Right renal pelvis (tissue), 4 donors: ENCODE results near the gene PRDM5. TPM values are rescaled to one million over a fixed set of nuclear protein-coding genes. Genes with fewer than 3 reads are reported as not detected.

Experiments used
- DNase-seq, 4 donors: peaks; one replicate each; pipeline ENCODE4 v3.0.0-alpha.2; 2013; ENCODE audit warnings: low read depth in 4 of 4, low spot score in 3 of 4, missing footprints in 1 of 4
- polyA plus RNA-seq, 4 donors: library from polyadenylated mRNA; unstranded; fragments of 120-200 nt; gene quantifications; one replicate each; pipeline ENCODE4 v1.2.1, GENCODE V29; 2013; ENCODE audit not compliant: insufficient read length in 4 of 4

Gene PRDM5
- polyA plus RNA-seq, 4 donors: 14.2 to 17.9 (median 16.2) TPM

DNA sequence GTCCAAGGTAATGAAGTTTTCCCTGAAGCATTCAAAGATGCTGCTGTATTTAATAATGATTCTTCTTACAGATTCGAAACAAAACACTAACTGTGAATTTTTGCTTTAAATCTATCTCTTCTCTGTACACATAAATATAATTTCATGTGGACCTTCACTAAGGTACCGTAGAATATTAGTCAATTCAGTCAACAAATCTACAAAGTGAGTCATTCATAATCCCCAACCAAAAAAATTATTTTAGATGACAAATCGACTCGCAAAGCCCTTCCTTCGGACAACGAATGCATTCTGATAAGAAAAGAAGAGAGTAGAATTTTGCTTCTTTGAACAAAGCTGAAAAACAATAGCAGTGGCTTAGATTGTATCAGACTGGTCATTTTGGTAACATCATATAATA lies 95.7 kb downstream of the PRDM5 start:
- DNase-seq: no peak

DNA sequence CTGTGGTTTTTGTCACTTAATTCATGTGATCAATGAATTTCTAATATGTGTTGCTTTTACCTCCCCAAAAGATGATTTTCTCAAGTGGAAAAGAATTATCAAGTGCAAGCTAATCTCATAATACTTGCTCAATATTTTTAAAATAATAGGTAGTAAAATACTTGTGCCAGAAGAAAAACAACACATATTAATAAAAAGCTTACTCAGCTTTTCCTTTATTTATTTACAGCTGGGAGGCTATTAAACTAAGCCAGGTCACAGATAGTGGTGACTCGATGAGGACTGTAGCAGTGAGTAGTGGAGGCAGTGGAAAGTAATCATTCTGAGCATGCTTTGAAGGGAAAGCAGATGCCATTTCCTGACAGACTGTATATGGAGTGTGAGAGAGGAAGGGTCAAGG lies 96.1 kb downstream of the PRDM5 start:
- no peak for DNase-seq

DNA sequence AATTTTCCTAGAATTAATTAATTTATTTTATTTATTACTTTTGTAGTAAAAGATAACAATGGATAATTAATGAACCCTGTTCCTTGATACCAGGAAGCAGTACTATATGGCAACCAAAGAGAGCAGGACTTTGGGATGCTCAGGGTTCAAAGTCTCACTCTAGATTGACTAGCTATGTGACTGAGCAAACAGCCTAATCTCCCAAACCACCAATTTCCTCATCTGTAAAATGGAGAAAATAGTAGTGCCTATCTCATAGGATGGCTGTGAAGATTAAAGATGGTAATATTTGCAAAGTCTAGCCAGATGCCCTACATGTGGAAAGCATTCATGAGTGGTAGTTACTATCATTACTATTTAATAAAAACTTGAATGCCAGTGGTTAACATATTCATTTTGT lies 97.6 kb downstream of the PRDM5 start:
- no peak for DNase-seq

DNA sequence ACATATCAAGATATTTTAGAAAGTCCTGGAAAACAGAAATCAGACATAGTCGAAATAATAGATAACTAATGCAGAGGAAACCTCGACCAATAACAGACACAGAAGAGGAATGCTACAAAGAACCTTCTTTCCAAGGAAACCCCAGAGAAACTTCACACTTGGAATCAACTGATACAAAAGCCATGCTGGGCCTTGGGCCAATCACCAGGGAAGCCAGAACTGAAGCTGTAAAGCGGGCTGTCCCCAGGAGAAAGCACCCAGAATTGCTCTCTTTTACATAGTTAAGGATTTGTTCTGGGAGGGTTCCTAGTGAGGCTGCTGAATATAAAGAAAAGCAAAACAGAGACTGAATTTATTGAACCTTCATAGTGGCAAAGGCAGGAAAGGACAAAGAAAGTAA lies 100.5 kb downstream of the PRDM5 start:
- DNase-seq: no peak

DNA sequence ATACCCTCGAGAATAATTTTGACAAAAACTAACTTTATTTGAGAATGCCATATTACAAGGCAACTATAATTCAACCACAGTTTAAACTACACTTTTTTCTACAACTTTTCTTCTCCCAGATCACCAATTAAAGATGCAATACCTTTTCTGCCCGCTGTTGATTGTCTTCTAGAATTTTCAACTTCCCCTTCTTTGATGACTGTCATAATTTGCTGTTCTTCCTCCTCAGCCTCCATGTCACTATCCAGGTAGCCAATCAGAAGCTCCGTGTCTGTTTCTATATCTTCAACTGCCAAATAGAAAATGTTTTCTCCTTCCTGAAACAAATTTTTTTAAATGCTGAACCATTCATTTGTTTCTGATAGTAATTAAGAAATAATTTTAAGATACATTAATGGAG lies 101.5 kb downstream of the PRDM5 start:
- DNase-seq: no peak

DNA sequence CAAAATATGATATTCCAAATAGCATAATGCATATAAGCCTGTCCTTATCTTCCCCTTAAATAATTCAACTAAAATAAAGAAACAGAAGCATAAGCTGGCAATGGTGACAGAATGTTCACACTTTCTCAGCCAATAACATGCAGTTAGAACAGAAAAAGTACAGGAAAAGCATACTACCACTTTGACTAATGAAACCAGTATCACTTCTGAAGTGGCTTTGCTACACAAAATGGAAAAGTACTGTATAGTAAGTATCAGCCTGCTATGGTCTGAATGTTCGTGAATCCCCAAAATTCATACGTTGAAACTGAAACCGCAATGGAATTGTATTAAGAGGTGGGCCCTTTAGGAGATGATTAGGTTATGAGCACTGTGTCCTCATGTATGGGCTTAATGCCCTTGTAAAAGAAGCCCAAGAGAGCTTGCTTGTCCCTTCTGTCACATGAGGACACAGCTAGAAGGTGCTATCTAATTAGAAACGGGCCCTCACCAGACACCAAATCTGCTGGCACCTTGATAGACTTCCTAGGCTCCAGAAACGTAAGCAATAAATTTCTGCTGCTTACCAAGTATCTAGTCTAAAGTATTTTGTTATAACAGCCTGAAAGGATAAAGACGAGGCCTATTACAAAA lies 102.6 kb downstream of the PRDM5 start:
- DNase-seq: no peak

DNA sequence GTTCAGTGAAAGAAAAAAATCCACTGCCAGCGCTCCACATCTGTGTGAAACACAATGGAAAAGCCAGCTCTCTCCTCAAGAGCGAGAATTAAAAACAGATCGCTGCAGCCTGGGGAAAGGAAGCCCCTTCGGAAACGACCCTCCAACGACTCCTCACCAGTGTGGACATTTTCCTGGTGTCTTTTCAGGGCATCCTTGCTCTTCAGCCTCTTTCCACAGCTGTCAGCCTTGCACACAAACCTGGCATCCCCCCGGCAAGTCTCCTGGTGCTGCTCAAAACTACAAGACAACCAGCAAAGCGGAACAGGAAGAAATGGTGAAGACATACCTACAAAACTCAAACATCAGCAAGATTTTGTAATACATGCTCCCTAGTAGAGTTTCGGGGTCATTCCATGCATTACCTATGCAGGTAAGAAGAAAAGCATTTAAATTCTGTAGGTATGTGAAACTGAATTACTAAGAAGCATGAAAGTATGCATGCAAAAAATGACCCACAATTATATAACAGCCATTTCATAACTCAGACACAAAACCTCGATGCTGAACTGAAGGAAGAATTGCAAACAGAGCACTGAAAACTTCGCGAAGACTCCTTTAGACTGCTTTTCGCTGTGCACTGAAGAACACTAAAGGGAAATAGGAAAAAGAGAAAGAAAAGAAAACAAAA lies 106.1 kb downstream of the PRDM5 start:
- no peak for DNase-seq

DNA sequence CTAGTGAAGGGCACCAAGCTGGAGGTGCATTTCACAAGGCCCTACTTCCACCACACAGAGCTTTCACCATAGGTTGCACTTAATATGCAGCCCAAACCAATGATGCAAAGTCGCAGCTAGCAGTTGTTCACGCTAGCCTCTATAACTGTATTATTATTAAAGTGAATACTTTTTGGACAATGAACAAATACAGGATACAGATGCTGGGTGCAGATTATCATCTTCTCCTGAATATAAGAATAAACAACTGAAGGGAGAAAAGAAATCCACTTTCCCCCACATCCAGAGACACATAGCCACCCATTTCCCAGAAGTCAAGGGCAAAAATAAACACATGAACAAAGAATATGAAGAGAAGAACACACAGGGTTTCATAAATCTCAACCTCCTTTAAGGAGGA lies 107.2 kb downstream of the PRDM5 start:
- DNase-seq: no peak

DNA sequence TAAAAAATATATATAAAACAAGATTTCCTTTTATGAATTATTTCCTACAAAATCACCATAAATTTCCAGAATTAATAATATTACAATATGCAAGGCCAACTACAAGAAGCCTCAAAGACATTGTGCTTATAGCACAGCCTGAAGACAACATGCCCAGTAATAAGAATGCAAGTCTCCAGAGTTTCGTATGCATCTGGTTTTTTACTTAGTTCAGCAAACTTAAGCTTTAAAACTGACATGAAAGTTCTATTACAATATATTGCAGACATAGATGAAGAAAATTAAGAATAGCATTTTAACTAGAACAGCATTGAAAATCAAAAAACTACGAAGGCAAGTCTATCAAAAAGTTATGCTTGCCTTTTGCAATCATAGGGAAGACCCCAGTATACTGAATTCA lies 107.6 kb downstream of the PRDM5 start:
- no peak for DNase-seq

DNA sequence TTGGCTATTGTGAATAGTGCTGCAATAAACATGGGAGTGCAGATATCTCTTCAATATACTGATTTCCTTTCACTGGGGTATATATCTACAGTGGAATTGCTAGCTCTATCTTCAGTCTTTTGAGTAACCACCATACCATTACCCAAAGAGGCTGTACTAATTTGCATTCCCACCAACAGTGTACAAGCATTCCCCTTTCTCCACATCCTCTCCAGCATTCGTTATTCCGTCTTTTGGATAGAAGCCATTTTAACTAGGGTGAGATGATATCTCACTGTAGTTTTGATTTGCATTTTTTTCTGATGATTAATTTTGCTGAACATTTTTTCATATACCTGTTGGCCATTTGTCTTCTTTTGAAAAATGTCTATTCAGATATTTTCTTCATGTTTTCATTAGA lies 110.3 kb downstream of the PRDM5 start:
- DNase-seq: no peak

DNA sequence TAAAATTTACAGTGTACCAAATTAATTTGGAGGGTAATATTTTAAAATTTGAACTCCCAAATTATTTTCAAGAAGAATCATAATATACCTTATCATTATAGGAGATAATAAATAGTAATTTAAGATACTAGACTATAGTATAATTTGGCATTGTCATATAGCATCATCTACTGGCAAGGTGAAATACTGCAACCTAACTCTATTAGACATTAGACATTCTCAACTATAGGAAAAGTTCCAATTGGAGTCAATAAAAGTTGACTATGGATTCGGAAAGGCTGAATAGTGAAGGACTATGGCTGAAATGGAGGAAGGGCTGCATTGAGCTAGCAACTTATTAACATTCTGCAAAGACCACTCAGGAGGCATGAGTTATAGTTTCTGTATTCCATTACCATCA lies 113.0 kb downstream of the PRDM5 start:
- no peak for DNase-seq

DNA sequence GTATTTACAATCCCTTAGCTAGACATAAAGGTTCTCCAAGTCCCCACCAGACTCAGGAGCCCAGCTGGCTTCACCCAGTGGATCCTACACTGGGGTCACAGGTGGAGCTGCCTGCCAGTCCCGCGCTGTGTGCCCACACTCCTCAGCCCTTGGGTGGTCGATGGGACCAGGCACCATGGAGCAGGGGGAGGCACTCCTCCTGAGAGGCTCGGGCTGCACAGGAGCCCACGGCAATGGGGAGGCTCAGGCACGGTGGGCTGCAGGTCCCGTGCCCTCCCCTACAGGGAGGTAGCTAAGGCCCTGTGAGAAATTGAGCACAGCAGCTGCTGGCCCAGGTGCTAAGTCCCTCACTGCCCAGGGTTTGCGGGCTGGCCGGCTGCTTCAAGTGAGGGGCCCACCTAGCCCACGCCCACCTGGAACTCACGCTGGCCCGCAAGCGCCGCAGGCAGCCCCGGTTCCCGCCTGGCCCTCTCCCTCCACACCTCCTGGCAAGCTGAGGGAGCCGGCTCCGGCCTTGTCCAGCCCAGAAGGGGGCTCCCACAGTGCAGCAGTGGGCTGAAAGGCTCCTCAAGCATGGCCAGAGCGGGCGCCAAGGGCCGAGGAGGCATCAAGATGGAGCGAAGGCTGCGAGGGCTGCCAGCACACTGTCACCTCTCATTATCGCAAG lies 113.9 kb downstream of the PRDM5 start:
- no peak for DNase-seq

DNA sequence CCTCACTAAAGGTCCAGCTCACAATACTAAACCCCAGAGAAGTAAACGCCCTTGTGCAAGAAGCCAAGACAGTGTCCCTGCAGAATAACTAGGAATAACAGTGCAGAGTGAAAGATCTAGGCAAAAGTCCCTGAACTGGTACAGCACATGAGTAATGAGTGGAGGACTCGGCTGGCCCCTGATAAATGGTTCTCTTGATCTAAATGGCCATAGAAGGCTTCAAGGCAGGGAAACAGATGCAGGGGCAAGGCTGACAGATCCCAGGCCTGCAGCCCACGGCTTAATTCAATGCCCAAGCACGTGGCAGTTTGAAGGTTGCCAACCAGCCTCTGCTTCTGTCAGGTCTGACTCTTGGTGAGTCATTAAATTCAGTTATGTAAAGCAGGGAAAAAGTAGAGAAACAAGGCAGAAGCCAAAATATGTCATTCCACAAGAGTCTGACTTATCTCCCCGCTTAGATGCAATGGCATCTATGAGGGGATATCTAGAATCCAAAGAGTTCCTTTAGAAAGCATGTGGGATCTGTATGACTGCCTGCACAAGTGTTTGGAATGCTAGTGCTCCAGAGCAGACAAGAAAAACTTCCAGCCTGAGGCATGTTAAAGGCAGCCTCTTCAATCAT lies 121.3 kb downstream of the PRDM5 start:
- DNase-seq: no peak

DNA sequence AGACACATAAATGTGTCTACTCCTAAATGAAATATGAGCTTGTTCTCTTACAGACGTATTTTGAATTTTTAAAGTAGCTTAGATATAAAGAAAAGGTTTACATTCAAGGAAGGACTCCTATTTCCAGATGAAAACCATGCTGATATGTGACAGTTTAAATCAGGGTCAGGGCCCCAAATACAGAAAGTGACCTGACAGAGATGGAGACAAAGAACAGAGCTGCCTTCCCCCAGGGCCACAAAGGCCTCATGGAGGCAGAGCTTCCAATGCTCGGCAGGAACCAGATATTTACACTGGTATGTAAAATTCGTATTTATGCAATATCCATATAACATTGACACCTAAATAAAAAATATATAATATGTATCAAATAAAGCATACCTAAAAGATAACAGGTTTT lies 124.0 kb downstream of the PRDM5 start:
- DNase-seq: no peak

DNA sequence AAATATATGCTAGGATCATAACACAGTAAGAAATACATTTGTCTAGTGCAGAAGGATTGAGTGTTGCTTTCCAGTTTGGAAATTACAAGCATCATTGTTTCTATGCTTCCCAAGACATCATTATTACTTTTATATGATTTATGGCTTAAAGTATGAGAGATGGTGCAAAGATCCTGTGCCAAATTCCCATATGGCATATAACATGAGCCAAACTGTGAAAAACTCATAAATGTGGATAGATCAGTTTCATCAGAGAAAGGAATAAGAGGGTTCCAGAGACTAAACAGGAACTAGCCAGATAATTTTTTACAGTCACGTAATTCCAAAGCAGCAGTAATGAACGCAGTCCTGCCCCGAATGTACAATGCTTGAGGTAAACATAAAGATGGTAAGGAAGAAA lies 126.3 kb downstream of the PRDM5 start:
- DNase-seq: no peak

DNA sequence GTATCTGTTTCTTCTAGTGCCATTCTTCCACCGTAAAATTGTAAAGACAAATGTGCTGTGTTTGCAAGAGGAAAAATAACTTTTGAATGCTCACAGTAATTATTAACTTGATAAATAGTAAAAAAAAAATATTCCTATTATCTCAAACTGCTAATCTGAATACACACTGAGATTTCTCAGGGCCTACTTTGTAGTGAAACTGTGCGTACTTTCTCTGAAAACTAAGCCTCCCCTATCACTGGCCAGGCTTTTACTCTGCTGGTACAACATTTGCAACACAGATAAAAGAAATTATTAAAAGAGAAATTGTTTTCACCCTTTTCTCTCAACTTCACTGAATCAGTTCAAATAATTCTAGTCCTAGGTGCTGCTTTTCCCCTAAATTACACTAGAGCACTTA lies 137.3 kb downstream of the PRDM5 start:
- DNase-seq: no peak

DNA sequence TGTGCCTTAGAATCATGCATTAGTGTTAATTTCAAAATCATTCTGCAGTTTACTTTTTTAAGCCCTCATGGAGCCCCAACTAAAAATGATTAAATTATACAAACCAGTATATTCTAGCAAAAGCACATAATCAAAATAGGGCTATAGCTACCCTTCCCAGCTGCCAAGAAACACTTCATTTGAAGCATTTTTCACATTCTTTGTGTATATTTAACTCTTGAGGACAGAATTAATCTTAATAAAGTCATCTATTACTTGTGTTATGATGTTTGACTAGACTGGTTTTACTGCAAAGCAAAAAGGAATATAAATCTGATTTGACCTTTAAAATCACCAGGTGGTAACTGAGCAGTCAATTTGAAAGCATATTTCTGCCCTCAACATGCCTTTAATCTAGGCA lies 145.1 kb downstream of the PRDM5 start:
- DNase-seq: no peak

DNA sequence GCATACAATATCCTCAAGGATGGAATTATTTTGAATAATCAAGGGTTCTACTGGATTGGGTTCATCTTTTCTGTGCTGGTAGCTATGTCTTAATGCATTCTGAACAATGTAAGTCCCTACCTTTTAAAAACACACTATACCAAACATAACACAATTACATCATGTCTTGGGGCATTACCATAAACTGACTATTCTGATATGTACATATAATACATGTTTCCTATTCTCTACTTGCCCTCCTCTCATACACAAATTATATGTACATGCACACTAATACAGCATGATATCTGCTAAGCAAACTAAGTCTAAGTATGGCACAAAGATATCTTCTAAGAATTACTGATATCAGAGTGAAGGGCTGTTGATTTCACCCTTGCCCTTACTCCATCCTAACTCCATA lies 147.1 kb downstream of the PRDM5 start:
- no peak for DNase-seq

DNA sequence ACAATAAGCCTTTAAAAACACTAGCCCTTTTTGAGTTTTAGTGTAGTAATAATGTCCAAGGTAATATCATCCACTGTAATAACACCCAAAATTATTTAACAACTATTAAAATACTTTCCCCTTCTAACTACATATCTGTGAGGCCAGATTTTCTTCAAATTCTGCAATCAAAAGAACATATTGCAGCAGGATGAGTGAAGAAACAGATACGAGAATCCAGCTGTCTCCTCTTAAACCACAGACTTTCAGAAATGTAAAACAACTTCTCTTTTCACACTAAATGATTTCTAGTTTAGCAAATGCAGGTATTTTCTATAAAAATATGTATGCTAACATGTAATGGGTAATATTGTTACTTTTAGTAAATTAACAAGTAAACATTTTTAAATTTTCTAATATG lies 148.9 kb downstream of the PRDM5 start:
- no peak for DNase-seq

DNA sequence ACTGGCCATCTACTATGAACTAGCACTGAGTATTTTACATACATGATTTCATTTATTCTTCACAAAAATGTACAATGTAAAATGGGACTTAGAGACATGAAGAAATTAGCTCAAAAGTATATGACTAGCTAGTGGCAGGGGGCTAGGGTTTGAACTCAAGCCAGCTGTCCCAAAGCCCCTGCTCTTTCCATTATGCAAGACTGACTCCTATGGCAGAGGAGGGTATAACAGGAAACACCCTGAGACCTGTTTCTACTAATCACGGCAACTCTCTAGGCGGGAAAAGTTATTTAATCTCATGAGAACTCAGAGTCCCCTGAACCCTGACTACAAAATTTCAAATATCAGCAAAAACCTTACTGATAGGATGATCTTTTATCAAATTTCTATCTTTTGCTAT lies 150.6 kb downstream of the PRDM5 start:
- DNase-seq: no peak

DNA sequence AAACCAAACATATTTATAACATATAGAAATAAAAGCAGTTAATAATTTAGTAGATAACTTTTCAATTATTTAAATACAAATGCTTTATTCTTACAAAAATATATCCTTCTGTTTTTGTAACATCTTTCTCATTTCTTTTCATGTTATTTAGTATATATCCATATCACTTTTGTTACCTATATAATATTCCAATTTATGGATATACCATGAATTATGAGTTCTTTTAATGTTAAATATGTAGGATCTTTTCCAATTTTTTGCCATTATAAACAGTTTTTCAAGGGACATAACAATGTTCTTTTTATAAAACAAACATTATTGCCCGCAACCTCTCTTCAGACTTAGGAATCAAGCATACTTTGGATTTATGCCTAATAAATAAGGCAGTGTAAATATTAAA lies 151.6 kb downstream of the PRDM5 start:
- no peak for DNase-seq

DNA sequence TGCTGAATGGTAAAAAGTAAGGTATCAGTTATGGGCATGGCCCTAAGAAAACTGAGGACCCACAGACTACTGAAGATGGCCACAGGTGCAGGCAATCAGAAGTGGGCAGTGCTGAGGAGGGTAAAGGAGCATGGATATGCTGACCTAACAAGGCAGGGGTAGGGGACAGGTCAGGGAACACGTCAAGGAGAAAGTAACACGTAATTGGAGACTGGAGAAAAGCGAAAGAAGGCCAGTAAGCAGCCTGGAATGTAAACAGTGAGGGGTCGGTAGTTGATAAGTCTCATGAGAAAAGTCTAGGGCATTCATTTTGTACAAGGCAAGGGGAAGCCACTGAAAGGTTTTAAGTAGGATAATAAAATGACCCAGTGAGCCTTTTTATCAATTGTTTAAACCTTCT lies 153.3 kb downstream of the PRDM5 start:
- no peak for DNase-seq
